ENCODE data around the gene FGF18.

GRCh38 chr5:171479776-171480125 lies 60.3 kb downstream of the FGF18 start:
- no peak for TF ChIP-seq CTCF (conservative IDR thresholded peaks at IDR 0.05; ENCODE audit: low read depth, low read length)
- TF ChIP-seq MXI1 (IDR thresholded peaks at IDR 0.05; ENCODE audit: borderline replicate concordance, low read depth, low read length), result no peak
- TF ChIP-seq POLR2A (IDR thresholded peaks at IDR 0.05; ENCODE audit: low read depth, low read length), result no peak
- TF ChIP-seq RAD21 (IDR thresholded peaks at IDR 0.05; ENCODE audit: low read length), result no peak
- TF ChIP-seq SMC3 (IDR thresholded peaks at IDR 0.05; ENCODE audit: low read depth, low read length), result no peak
